ENCODE data around the gene BEST4. TPM values are rescaled to one million over a fixed set of nuclear protein-coding genes. Genes with fewer than 3 reads are reported as not detected.
"Not testable (repeated sequence)": the region's sequence is repeated elsewhere in the genome, so short reads cannot be mapped to it uniquely, and the experiment has no call there.

The BEST4 gene
- total RNA-seq, 1 donor from 2014 or later: 0.10 TPM

GRCh38 chr1:44819196-44819607 lies 31.2 kb upstream of the BEST4 start:
- DNase-seq: peak; percentile 66

GRCh38 chr1:44817771-44818495 lies 30.0 kb upstream of the BEST4 start:
- no peak for DNase-seq

GRCh38 chr1:44817307-44817706 lies 29.3 kb upstream of the BEST4 start:
- no peak for DNase-seq

- DNase-seq: not testable (repeated sequence)
Measured at GRCh38 chr1:44815926-44816325, 28.0 kb upstream of the BEST4 start.

- DNase-seq: no peak
Measured at GRCh38 chr1:44812822-44813543, 25.0 kb upstream of the BEST4 start.

DNA sequence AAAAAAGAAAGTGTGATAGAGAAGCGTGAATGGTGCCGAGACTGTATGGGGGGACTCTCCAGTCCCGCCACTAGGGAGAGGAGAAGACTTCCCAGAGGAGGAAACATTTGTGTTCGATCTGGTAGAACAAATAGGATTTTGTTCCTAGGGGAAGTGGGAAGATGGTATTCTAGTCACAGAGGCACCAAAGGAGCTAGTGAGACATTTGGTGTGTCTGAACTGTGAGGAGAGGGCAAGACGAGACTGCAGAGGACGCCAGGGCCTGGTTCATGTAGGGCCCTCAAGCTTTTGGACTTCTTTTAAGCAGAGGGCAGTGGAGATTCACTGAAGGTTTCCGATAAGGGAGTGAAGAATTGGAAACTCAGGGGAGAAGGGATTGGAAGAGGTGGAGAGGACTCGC lies 23.3 kb upstream of the BEST4 start:
- DNase-seq: no peak

DNA sequence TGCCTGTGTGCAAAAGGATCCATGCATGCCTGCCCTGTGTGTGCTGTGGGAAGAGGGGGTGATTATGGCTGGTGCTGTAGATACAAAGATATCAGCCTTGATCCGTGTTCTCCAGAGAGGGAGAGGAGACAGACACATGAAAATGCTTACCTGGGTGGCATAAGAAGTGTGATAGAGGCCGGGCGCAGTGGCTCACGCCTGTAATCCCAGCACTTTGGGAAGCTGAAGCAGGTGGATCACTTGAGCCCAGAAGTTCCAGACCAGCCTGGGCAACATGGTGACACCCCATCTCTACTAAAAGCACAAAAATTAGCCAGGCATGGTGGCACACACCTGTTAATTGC lies 22.8 kb upstream of the BEST4 start:
- not testable (repeated sequence) for DNase-seq

DNA sequence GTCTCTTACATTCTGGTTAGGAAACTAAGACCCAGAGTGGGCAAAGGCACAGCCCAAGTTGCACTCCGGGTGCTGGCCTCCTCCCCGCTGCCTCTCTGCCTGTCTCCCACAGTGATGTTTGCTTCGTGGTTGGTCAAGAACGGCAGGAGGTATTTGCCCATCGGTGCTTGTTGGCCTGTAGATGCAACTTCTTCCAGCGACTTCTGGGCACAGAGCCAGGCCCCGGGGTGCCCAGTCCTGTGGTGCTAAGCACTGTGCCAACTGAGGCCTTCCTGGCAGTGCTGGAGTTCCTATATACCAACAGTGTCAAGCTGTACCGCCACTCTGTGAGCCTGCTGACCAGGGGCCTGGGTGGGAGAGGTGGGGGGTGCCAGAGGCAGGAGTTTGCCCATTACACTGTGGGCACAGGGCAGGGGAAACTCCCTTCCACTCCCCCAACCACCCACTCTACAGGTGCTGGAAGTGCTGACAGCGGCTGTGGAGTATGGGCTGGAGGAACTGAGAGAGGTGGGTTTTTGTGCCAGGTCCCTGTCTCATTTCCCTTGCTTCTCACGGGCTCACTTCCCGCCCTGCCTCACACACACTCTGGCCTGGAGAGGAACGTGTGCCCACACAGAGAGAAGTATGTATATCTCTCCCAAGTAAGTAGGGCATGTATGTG lies 22.3 kb upstream of the BEST4 start:
- DNase-seq: no peak

GRCh38 chr1:44808938-44809917 lies 21.3 kb upstream of the BEST4 start:
- DNase-seq: peak; percentile 38

DNA sequence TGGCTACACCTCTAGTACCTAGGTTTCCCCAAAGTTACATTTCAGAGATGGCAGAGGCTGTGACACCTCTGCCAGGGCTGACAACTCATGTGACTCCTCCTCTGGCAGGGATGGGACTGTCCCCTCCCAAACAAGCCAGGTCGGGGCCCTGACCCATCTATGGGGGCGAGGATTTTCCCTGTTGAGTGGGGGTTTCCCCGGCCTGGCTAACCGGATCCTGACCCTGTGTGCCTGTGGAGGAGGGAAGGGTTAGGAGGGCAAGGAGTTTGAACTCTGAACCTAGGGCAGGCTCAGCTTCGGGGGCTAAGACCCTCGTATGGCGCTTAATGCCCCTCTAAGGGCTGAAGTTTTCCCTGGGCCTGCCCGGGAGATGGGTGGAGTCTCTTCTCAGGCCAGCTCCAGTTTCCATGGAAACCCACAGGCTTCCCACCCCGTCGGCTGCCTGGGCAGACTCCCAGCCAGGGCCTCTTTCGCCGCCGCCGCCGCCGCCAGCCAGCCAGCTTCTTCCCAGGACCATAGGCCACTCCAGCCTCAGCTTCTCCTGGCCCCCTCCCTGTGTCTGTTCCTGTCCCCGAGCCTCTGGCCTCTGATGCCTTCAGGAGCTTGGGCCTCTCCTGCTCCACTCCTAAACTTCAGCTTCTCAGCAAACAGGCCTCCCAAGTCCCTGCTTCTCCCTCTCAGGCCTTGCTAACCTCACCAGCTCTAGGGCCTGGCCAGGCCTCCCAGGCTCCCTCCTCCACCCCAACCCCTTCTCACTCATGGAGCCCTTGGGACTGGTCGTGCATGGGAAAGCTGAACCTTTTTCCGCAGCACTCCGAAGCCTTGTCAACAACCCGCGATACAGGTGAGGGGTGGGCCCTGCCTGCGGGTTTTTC lies 20.3 kb upstream of the BEST4 start, which contains the start of gene BTBD19:
BTBD19 (plus strand) TSS at position 461 of the 875 bp plus-strand sequence; CDS start at position 759, 298 bp downstream.
- DNase-seq: peak; percentile 86

DNA sequence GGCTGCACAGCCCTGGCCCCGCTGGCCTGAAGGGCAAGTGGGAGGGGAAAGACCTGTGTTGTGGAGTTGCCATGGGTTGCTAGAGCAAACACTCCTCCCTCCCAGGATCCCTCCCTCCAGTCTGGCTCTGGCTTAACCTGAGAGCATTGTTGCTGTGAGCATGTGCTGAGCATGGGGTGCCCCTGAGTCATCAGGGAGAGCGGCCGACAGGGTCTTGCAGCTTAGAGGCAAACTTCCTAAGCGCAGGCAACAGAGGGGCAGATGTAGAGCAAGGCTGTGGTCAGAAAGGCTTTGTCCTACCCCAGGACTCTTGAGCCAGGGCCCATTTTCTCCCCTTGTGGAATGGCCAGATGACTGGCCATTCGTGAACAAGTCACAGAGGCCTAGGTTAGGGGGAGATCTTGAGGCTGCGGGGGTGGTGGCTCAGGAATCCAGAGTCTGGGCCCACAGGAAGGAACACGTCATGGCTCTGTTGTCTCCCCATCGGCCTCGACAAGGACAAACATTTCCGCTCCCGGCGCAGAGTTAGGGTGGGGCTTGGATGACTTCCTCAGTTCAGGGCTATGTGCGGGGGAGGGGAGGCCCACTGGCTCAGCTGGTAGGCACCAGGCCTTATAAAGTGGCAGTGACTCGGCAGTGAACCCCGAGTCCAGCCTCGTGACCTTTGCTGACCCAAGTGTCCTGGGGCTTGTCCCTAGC lies 19.5 kb upstream of the BEST4 start:
- peak; percentile 97 for DNase-seq

DNA sequence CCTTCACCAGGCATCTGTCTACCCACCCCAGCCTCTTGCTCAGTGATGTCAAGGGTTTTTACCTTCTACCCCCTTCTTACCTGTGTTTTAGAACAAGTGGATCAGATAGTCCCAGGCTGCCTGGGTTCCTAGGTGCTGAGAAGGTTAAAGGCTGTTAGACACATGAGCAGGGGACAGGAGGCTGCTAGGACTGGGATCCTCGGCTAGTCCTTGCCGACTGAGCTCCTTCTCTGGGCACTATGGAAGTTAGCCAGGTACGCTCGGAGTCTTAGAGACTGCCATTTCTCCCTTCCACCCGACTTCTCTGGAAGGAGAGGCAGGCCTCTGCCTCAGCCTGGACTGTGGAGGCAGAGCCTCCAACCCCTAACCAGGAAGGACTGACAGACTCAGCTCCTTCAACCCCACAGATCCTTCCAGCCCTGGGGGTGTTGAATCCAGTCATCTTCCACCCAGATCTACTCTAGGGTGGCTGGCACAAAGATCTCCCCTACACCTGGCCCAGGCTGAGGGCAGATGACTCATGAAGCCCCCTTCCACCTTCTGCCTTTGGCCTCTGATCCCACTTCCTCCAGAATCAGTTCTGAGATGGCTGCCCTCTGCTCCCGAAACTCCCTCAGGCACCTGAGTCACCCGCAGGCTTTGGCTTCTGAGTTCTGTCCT lies 18.9 kb upstream of the BEST4 start, which contains the start of gene DYNLT4:
DYNLT4 (minus strand) TSS at position 648 of the 660 bp plus-strand sequence. CDS start 683 bp downstream, outside the sequence.
- DNase-seq: no peak

DNA sequence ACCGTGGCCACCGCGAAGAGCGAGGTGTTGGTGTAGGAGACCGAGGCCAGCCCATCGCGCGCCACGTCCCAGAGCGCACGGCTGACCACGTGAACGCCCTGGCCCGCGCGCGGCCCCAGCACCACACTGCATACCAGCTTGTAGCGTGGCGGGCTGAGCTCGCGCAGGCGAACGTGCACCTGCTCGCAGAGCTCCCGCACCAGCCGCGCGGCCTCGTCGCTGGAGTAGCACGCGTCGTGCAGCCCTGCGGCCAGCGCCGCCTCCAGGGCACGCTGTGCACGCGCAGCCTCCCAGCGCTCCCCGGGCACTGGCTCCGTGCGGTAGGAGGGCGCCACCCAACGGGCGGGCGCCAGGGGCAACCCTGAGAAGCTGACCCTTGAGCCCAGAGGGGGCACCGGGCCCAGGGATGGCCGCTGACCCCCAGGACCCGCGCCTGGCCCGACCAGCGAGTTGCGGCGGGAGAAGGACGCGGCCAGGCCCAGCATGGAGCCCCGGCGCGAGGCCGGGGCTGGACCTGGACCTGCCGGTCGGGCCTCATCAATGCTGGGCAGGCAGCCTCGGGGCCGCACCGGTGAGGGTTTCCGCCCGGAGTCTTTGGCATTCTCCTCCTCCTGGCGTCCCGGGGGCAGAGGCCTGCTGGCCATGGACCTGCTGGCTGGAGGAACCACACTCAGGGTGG lies 18.2 kb upstream of the BEST4 start:
- DNase-seq: no peak

- no peak for DNase-seq
Measured at GRCh38 chr1:44805311-44806024, 17.5 kb upstream of the BEST4 start.

DNA sequence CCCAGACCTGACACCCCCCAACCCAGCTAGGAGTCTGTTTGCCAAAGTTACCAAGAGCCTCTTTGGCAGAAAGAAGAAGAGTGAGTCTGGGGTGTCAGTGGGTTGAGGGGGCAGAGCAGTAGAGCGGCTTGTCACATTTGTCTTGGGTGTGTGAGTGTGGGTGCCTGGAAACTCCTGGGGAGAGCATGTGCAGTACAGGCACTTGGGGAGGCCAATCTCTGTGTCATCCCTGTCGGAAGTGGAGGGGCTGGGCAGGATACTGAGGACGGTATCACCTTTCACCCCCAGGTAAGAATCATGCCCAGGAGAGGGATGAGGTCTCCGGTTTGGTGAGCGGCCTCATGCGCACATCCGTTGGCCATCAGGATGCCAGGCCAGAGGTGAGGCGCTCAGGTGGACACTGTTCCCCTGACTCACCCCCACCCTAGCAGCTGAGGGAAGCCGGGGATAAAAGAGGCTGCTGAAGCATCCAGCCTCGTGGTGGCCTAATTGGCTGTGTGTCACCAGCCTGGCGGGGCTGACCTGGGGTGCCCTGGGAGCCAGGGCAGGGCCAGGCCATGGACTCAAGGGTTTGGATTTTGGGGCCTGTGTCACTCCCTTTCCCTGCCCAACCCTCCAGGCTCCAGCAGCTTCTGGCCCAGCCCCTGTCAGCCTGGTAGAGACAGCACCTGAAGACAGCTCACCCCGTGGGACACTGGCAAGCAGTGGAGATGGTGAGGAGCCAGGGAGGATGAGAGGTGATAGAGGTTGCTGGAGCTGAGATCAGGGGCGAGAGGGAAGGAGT lies 15.5 kb upstream of the BEST4 start:
- DNase-seq: no peak

GRCh38 chr1:44803062-44803311 lies 15.0 kb upstream of the BEST4 start:
- no peak for DNase-seq

- DNase-seq: no peak
Measured at GRCh38 chr1:44802306-44803061, 14.5 kb upstream of the BEST4 start.

Measured in skin of body (tissue), 2 donors.